Superior temporal gyrus (tissue), 1 donor: ENCODE data around the gene PPIP5K1.

Experiments used
- DNase-seq: peaks from one replicate; pipeline ENCODE4 v3.0.0-alpha.2; 2016; ENCODE audit errors: extremely low spot score

Gene PPIP5K1

DNA sequence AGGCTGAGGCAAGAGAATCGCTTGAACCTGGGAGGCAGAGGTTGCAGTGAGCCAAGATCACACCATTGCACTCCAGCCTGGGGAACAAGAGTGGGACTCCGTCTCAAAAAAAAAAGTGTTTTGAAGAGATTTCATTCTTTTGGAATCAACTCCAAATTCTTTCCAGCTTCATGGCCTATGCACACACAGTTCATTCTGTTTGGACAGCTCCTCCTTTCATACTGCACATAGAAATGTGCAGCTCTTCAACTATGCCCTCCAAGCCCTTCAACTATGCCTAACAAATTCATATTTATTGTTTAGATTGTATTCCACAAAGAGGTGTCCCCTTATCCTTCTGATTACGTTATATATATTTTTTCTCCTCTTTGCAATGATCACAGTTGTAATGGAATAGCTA lies 101.2 kb downstream of the PPIP5K1 start:
- DNase-seq: no peak

DNA sequence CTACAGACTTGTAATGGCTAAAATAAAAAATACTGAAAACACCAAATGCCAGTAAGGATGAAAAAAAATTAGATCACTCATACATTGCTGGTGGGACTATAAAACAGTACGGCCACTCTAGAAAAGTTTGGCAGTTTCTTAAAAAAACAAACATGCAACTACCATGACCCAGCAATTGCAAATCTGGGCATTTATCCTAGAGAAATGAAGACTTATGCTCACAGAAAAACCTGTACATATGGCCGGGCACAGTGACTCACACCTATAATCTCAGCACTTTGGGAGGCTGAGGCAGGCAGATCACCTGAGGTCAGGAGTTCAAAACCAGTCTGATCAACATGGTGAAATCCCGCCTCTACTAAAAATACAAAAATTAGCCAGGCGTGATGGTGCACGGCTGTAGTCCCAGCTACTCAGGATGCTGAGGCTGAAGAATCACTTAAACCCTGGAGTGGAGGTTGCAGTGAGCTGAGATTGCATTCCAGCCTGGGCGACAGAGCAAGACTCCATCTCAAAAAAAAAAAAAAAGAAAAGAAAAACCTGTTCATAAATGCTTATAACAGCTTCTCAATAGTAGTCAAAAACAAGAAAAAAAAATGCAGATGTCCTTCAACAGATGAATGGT lies 102.6 kb downstream of the PPIP5K1 start:
- no peak for DNase-seq

- no peak for DNase-seq
These were observed 105.6 kb downstream of the PPIP5K1 start for GRCh38 chr15:43484455-43484854.
